SU-DHL-6 (cell line): ENCODE measurements around the gene FURIN.

ENCODE experiments used
- EZH2phosphoT487 ChIP-seq: fragments of 200-600 bp; sonication (generic), shearing (Covaris generic); conservative IDR thresholded peaks from 2 replicates; pipeline ENCODE4 v1.6.1; 2018; ENCODE audit warnings: mild to moderate bottlenecking, antibody characterized with exemption, low read length, moderate library complexity, mixed read lengths
- TF ChIP-seq, protein P1 (sequence below): fragments of 200-600 bp; sonication (generic); IDR thresholded peaks from one replicate; pipeline ENCODE4 v1.5.1; 2017; ENCODE audit warnings: antibody characterized with exemption, mild to moderate bottlenecking, low read length, moderate library complexity; ENCODE audit not compliant: insufficient read depth, poor library complexity, severe bottlenecking

DNA sequence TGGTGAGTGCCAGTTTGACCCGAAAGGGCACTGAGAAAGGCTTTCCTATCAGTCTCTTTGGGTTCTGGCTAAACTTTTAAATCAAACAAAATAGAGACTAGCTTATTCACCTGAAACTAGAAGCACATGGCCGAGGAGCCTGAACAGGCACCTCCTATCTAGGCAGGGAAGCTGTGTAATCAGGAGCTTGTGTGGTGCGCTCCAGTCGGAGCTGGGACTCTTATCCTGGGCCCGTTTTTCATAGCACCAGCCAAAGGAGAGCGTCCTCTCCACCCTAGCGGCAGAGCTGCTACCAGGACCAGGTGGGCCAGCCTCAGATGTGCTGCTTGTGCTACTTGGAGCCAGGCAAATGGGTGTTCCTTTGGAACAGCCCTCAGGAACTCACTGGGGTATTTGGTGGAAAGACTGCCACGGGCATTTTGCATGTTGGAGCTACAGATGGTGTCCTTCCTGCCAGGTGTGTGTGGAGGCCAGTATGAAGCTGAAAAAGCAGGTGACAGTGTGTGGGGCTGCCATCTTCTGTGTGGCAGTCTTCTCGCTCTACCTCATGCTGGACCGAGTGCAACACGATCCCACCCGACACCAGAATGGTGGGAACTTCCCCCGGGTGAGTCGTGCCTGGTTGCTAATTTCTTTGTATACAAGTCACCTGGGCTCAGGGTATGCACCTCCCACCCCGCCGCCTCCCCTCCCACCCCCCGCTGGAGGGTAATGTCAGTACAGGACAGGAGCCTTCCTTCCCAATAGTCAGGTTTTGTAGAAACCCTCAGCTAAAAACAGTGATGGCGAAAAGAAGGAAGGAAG, 35.5 kb downstream of the FURIN start:
- TF ChIP-seq, protein P1, sequence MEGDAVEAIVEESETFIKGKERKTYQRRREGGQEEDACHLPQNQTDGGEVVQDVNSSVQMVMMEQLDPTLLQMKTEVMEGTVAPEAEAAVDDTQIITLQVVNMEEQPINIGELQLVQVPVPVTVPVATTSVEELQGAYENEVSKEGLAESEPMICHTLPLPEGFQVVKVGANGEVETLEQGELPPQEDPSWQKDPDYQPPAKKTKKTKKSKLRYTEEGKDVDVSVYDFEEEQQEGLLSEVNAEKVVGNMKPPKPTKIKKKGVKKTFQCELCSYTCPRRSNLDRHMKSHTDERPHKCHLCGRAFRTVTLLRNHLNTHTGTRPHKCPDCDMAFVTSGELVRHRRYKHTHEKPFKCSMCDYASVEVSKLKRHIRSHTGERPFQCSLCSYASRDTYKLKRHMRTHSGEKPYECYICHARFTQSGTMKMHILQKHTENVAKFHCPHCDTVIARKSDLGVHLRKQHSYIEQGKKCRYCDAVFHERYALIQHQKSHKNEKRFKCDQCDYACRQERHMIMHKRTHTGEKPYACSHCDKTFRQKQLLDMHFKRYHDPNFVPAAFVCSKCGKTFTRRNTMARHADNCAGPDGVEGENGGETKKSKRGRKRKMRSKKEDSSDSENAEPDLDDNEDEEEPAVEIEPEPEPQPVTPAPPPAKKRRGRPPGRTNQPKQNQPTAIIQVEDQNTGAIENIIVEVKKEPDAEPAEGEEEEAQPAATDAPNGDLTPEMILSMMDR: no peak
- TF ChIP-seq EZH2phosphoT487: no peak
